Aorta (tissue), 5 donors: Measurements from ENCODE around the gene CCNB3. TPM values are rescaled to one million over a fixed set of nuclear protein-coding genes. Genes with fewer than 3 reads are reported as not detected.

Experiments used
- ATAC-seq: fragments of 200-7000 bp; cut with Tn5 transposase; one replicate; pipeline ENCODE4 v1.9.1; 2022; ENCODE audit warnings: moderate library complexity; ENCODE audit not compliant: low FRiP score
- DNase-seq, 2 donors: peaks; one replicate each; pipeline ENCODE4 v3.0.0-alpha.2; 2020
- H3K27ac ChIP-seq, 2 donors: one replicate each; pipeline ENCODE4 v1.5.1; 2013; ENCODE audit warnings: low read length in 2 of 2, mild to moderate bottlenecking in 2 of 2, moderate library complexity in 2 of 2, control low read depth in 1 of 2, inconsistent platforms in 1 of 2, low read depth in 1 of 2
- H3K27me3 ChIP-seq, 2 donors: one replicate each; pipeline ENCODE4 v1.6.1; 2013; ENCODE audit warnings: control low read depth in 1 of 2, low read length in 1 of 2, mild to moderate bottlenecking in 1 of 2, moderate library complexity in 1 of 2; ENCODE audit not compliant: insufficient read depth in 2 of 2, control insufficient read depth in 1 of 2
- H3K36me3 ChIP-seq, 2 donors: one replicate each; pipeline ENCODE4 v1.6.1; 2013; ENCODE audit warnings: control low read depth in 1 of 2, low read length in 1 of 2, mild to moderate bottlenecking in 1 of 2; ENCODE audit not compliant: insufficient read depth in 2 of 2, control insufficient read depth in 1 of 2
- H3K4me1 ChIP-seq, 2 donors: one replicate each; pipeline ENCODE4 v1.6.1; 2013; ENCODE audit warnings: low read length in 2 of 2, control low read depth in 1 of 2, mild to moderate bottlenecking in 1 of 2, moderate library complexity in 1 of 2; ENCODE audit not compliant: insufficient read depth in 2 of 2, control insufficient read depth in 1 of 2
- H3K4me3 ChIP-seq, 2 donors: one replicate each; pipeline ENCODE4 v1.5.1; 2013; ENCODE audit warnings: low read length in 2 of 2, control low read depth in 1 of 2, mild to moderate bottlenecking in 1 of 2
- H3K9me3 ChIP-seq: one replicate; pipeline ENCODE4 v1.6.1; 2013; ENCODE audit warnings: mild to moderate bottlenecking, low read length; ENCODE audit not compliant: control insufficient read depth
- WGBS, 2 donors: extraction: QIAGEN DNeasy Blood & Tissue Kit; methylation state at CpG; one replicate each; pipeline ENCODE4 v1.1.7; 2013; 5-methylcytosine and 5-hydroxymethylcytosine counted together
- intact Hi-C, 2 donors: fragments of 100-400 bp; cut with DNase I; formaldehyde crosslinking; loops; one replicate each; pipeline versions ENCODE4 v1.14.2 to v1.15.0; 2022
- polyA plus RNA-seq, 2 donors: library from polyadenylated mRNA; stranded (reverse); fragments of 200-250 nt; gene quantifications; one replicate each; pipeline ENCODE4 v1.2.3, GENCODE V29; 2013
- total RNA-seq, 2 donors: library from RNA; stranded (reverse); fragmentation: NEBNext Ultra II Directional; extraction: Animal tissue kit (Norgen Biotek cat#: 25700); gene quantifications; one replicate each; pipeline ENCODE4 v1.2.1, GENCODE V29; 2021
- donor health status: healthy with polysubstance abuse.
- donor health status: Bipolar disorder and iron deficiency.
- donor health status: DM: no; HTN: no; CAD: no.
- donor health status: DM: no; HTN: no; CAD: no.
- donor health status: DM: yes; HTN: yes; CAD: no.

CCNB3 gene
- total and polyA plus RNA-seq, 4 donors = 0.32 TPM; not detected in 3

DNA sequence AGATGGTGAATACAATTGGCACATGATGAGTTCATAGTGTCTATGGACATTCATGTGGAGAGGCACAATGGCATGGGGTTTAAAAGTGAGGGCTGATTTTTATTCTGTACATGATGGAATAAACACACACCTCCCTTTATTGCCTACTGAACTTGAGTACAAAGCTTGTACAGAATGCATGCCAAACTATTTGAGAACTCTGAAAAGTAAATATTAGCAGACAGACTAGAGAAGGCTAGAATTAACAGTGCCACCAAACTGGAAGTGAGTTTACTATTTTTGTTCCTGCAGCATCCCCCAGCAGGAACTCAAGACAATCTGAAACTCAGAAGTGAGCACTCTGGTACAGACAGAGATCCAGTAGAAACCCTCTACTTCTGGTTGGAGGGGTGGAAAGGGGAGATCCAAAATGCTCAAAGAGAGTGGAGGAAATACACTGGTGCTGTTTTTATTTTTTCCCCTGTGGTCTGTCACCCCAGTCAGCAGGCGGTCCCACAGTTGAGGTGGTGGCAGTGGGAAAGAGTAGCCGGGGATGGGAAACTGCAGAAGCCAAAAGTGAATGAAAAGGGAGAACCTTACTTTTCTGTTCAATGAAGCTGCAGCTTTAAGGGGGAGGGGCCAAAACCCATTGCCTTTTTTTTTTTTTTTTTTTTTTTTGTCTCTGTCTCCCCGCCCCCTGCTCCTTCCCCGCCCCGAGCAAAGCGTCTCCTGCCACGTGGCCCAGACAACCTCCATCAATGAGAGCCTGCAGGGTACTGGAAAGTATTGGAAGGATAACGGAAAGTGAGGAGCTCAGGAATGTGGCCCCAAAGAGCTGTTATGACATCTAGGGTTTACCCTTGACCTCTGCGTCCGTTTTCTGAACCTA, 24.3 kb upstream of the CCNB3 start:
- Histone ChIP-seq H3K4me1 (no peaks in the 10 kb centered on the region), H3K4me3 (no peak overlapping the region), H3K36me3 (no peaks in the 10 kb centered on the region), H3K9me3 (no peaks in the 10 kb centered on the region), H3K27ac (no peak overlapping the region), H3K27me3 (no peaks in the 10 kb centered on the region)
- no peak for DNase-seq
- 49 to 51% methylated on average over 10 of the region's 10 CpGs for WGBS, 2 donors
- ATAC-seq = no peak
- intact Hi-C loops = no loop called here

GRCh38 chrX:50183891-50184290, 20.7 kb upstream of the CCNB3 start:
- Histone ChIP-seq H3K4me1 (no peaks in the 10 kb centered on the region), H3K27me3 (no peaks in the 10 kb centered on the region), H3K4me3 (no peak overlapping the region), H3K36me3 (no peaks in the 10 kb centered on the region), H3K9me3 (no peaks in the 10 kb centered on the region), H3K27ac (no peak overlapping the region)
- DNase-seq (no peak), ATAC-seq (no peak)
- WGBS, 2 donors = 64 to 72% methylated on average over 3 of the region's 3 CpGs
- intact Hi-C loops = no loop called here

GRCh38 chrX:50188859-50189600, 15.5 kb upstream of the CCNB3 start:
- 51% methylated on average over 9 of the region's 9 CpGs for WGBS, 2 donors
- Histone ChIP-seq H3K4me1 (no peaks in the 10 kb centered on the region), H3K27ac (no peak overlapping the region), H3K4me3 (no peak overlapping the region), H3K36me3 (no peaks in the 10 kb centered on the region), H3K27me3 (no peaks in the 10 kb centered on the region), H3K9me3 (no peaks in the 10 kb centered on the region)
- intact Hi-C loops = no loop called here
- DNase-seq (no peak), ATAC-seq (no peak)

GRCh38 chrX:50198348-50198747, 6.2 kb upstream of the CCNB3 start:
- Histone ChIP-seq H3K4me1 (no peaks in the 10 kb centered on the region), H3K9me3 (no peaks in the 10 kb centered on the region), H3K27me3 (no peaks in the 10 kb centered on the region), H3K27ac (no peak overlapping the region), H3K36me3 (no peaks in the 10 kb centered on the region), H3K4me3 (no peak overlapping the region)
- 60 to 64% methylated on average over 4 of the region's 4 CpGs for WGBS, 2 donors
- no peak for ATAC-seq
- DNase-seq = no peak
- intact Hi-C loops = no loop called here

GRCh38 chrX:50200907-50201306, 3.7 kb upstream of the CCNB3 start, which contains the start of gene AKAP4:
Gene AKAP4, minus strand, starts transcription at chrX:50201007. Its CDS starts 118 bp downstream, at chrX:50200889.
- no peaks in the 10 kb centered on the region for H3K27me3 ChIP-seq
- intact Hi-C loops = no loop called here
- no peaks in the 10 kb centered on the region for H3K4me1 ChIP-seq
- H3K9me3 ChIP-seq = no peaks in the 10 kb centered on the region
- no peak for DNase-seq
- ATAC-seq = no peak
- no peaks in the 10 kb centered on the region for H3K36me3 ChIP-seq
- 59 to 94% methylated on average over 1 of the region's 1 CpG for WGBS, 2 donors
- no peak within 1 kb of the TSS for H3K27ac ChIP-seq
- no peak within 1 kb of the TSS for H3K4me3 ChIP-seq

GRCh38 chrX:50202539-50202938, 2.0 kb upstream of the CCNB3 start:
- no peaks in the 10 kb centered on the region for H3K4me1 ChIP-seq
- 74 to 77% methylated on average over 3 of the region's 3 CpGs for WGBS, 2 donors
- no peaks in the 10 kb centered on the region for H3K36me3 ChIP-seq
- intact Hi-C loops = no loop called here
- no peaks in the 10 kb centered on the region for H3K9me3 ChIP-seq
- no peaks in the 10 kb centered on the region for H3K27me3 ChIP-seq
- DNase-seq (no peak), ATAC-seq (no peak)
- no peak overlapping the region for H3K27ac ChIP-seq
- no peak overlapping the region for H3K4me3 ChIP-seq

DNA sequence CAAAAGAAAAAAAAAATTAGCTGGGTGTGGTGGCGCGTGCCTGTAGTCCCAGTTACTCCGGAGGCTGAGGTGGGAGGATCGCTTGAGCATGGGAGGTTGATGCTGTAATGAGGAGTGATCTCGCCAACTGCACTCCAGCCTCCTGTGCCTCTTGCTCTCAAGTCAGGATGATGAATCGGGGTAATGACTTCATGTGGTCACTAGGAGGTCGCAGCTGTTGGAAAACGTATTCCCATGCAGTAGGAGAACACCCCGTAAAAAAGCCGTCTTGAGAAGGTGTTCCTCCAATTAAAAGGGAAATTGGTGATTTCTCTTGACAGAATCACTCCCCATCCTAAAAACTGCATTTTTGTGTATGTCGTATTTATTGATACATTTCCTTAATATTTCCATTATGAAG, 2.2 kb downstream of the CCNB3 start:
- DNase-seq (no peak), ATAC-seq (no peak)
- Histone ChIP-seq H3K9me3 (no peaks in the 10 kb centered on the region), H3K27me3 (no peaks in the 10 kb centered on the region), H3K4me1 (no peaks in the 10 kb centered on the region), H3K36me3 (no peaks in the 10 kb centered on the region), H3K27ac (no peak overlapping the region), H3K4me3 (no peak overlapping the region)
- intact Hi-C loops = no loop called here
- WGBS, 2 donors = 70 to 76% methylated on average over 11 of the region's 11 CpGs

GRCh38 chrX:50211510-50211909, 6.9 kb downstream of the CCNB3 start:
- WGBS, 2 donors = 29 to 36% methylated on average over 8 of the region's 8 CpGs
- Histone ChIP-seq H3K4me1 (no peaks in the 10 kb centered on the region), H3K27ac (no peak overlapping the region), H3K9me3 (no peaks in the 10 kb centered on the region), H3K27me3 (no peaks in the 10 kb centered on the region), H3K4me3 (no peak overlapping the region), H3K36me3 (no peaks in the 10 kb centered on the region)
- intact Hi-C loops = no loop called here
- ATAC-seq (no peak), DNase-seq (no peak)

- DNase-seq (no peak), ATAC-seq (no peak)
- Histone ChIP-seq H3K9me3 (no peaks in the 10 kb centered on the region), H3K27me3 (no peaks in the 10 kb centered on the region), H3K4me1 (no peaks in the 10 kb centered on the region), H3K27ac (no peak overlapping the region), H3K36me3 (no peaks in the 10 kb centered on the region), H3K4me3 (no peak overlapping the region)
- intact Hi-C loops = no loop called here
- WGBS, 2 donors = 79 to 91% methylated on average over 19 of the region's 19 CpGs
These were observed 76.7 kb downstream of the CCNB3 start for GRCh38 chrX:50281253-50281652.
